Activated T-cell treated with anti-CD3 and anti-CD28 coated beads, Interleukin-2, amount 50 U/mL, for 4 hours (primary cell): ENCODE results near the gene HEXD. TPM values are rescaled to one million over a fixed set of nuclear protein-coding genes. Genes with fewer than 3 reads are reported as not detected.
"Not testable (repeated sequence)": the region's sequence is repeated elsewhere in the genome, so short reads cannot be mapped to it uniquely, and the experiment has no call there.

Experiments
- ATAC-seq, 2 donors: fragments of 200-7000 bp; cut with Tn5 transposase; one replicate each; pipeline ENCODE4 v1.10.0; 2021
- DNase-seq: peaks from one replicate; pipeline ENCODE4 v3.0.0-alpha.2; 2020
- H3K27me3 Mint-ChIP-seq: one replicate; pipeline ENCODE4 v1.8.0; 2021; ENCODE audit warnings: low read depth, mixed read lengths
- H3K36me3 Mint-ChIP-seq: one replicate; pipeline ENCODE4 v1.8.0; 2022; ENCODE audit warnings: mixed read lengths; ENCODE audit not compliant: insufficient read depth
- H3K4me1 Mint-ChIP-seq: one replicate; pipeline ENCODE4 v1.8.0; 2021; ENCODE audit warnings: low read depth, mixed read lengths
- H3K4me3 Mint-ChIP-seq: one replicate; pipeline ENCODE4 v1.8.0; 2021; ENCODE audit warnings: mild to moderate bottlenecking, moderate library complexity, mixed read lengths
- H3K9me3 Mint-ChIP-seq: one replicate; pipeline ENCODE4 v1.8.0; 2021; ENCODE audit warnings: mixed read lengths
- total RNA-seq, 3 donors: library from RNA; stranded (reverse); gene quantifications; one replicate each; pipeline ENCODE4 v1.2.1, GENCODE V29; 2021

Gene HEXD
- total RNA-seq, 3 donors from 2014 or later, result 16.5 to 19.9 (median 19.0) TPM

DNA sequence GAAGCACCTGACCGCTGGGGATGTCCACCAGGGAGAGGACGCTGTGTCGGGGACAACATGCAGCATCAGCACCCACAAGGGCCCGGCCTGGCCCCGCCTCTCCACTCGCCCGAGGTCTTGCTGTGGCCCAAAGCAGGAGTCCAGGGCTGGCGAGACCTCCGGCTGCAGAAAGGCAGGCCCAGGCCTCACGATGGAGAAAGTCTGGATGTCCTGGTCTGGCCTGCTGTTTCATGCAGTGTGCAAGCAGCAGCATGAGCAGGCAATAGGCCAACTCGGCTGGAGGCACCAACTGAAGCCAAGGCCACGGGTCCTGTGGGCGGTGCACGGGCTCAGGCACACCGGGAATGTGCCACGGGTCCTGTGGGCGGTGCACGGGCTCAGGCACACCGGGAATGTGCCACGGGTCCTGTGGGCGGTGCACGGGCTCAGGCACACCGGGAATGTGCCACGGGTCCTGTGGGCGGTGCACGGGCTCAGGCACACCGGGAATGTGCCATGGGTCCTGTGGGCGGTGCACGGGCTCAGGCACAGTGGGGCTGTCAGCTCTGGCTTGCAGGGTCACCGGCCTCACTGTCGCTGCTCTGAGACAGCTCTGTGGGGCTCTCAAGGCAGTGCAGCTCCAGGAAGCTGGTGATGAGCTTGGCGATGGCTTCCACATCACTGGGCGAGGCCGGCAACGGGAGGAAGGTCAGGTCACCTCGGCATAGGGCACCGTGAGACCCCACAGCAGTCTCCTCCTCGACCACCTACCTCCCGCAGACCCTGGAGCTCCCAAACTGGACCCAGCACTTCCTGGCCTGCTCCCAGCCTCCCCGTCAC lies 25.5 kb downstream of the HEXD start:
- no peak for ATAC-seq
- no peaks in the 10 kb centered on the region for H3K27me3 Mint-ChIP-seq
- H3K36me3 Mint-ChIP-seq, result peaks cover 4% of the 10 kb centered on the region
- DNase-seq, result no peak
- peaks cover 16% of the 10 kb centered on the region for H3K4me1 Mint-ChIP-seq
- no peaks in the 10 kb centered on the region for H3K9me3 Mint-ChIP-seq
- H3K4me3 Mint-ChIP-seq, result no peak overlapping the region

DNA sequence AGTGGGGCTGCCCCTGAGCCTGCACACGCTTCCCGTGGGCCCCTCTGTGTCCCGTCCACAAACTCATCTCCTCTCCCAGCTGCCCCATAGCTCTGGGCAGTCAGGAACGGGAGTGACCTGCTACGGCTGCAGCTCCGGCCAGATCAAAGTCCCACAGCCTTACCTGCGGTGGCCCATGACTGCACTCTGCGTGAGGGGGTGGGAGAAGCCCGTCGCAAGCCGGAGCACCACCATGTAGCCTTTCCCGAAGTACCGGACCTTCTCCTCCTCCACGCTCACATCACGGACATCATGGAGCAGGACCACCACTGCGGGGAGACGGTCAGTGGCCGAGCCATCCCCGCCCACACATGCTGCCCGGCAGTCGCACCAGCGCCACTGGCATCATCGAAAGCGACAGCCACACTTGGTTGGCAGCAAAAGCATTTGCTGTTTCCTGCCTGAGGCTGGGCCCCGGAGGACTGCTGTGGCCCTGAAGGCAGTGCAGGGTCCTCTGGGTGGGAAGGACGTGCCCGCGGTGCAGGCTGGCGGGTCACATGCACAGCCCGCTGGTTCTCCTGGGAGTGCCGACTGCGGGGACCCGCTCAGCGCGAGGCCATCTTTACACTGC lies 26.2 kb downstream of the HEXD start:
- ATAC-seq, result no peak
- no peaks in the 10 kb centered on the region for H3K27me3 Mint-ChIP-seq
- peaks cover 4% of the 10 kb centered on the region for H3K36me3 Mint-ChIP-seq
- DNase-seq, result no peak
- H3K4me1 Mint-ChIP-seq, result peaks cover 19% of the 10 kb centered on the region
- no peak overlapping the region for H3K4me3 Mint-ChIP-seq
- H3K9me3 Mint-ChIP-seq, result no peaks in the 10 kb centered on the region

DNA sequence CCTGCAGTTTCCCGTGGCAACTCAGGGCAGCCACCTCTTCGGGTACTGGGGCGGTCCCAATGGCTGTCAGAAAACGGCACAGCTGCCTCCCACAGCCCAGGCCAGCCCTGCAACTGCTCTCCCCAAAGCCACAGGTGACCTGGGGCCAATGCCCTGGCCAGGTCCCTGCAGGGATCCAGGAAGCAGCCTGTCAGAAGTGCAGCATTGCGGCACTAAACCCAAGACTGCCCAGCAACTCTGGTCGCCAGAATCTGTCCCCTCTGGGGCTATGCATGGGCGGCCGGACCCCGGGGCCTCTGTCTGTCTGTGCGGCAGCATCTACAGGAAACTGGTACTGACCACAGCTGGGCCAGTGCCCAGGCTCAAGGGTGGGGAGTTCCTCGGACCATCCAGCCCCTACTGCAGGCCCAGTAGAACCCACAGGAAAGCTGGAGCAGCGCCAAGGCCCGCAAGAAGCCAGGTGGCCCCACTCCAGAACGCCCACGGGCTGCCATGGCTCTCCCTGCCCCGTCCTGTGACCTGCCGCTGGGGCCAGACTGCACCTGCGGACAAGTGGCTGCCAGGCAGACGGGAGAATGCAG lies 26.9 kb downstream of the HEXD start:
- Mint-ChIP-seq H3K4me3 (no peak overlapping the region), H3K27me3 (no peaks in the 10 kb centered on the region), H3K36me3 (peaks cover 4% of the 10 kb centered on the region), H3K4me1 (peaks cover 24% of the 10 kb centered on the region), H3K9me3 (no peaks in the 10 kb centered on the region)
- DNase-seq (no peak), ATAC-seq (no peak)

DNA sequence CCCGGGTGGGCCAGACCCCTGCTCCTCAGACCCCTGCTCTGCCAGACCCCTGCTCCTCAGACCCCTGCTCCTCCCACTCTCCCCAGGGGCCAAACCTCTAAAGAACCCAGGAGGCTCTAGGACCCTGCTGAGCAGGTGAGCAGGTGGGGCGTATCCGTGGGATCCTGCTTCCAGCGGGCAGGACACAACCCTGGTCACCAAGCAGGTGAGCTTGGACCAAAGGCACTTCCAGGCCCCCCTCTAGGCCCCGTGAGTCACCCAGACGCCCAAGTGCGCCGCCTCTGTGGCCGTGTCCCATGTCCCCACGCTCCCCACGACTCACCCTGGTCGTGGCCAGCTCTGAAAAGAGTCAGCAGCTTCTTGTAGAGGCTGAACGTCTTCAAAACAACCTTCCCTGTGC lies 27.4 kb downstream of the HEXD start:
- H3K4me3 Mint-ChIP-seq, result no peak overlapping the region
- peaks cover 4% of the 10 kb centered on the region for H3K36me3 Mint-ChIP-seq
- peaks cover 24% of the 10 kb centered on the region for H3K4me1 Mint-ChIP-seq
- H3K27me3 Mint-ChIP-seq, result no peaks in the 10 kb centered on the region
- ATAC-seq (no peak), DNase-seq (no peak)
- H3K9me3 Mint-ChIP-seq, result no peaks in the 10 kb centered on the region

DNA sequence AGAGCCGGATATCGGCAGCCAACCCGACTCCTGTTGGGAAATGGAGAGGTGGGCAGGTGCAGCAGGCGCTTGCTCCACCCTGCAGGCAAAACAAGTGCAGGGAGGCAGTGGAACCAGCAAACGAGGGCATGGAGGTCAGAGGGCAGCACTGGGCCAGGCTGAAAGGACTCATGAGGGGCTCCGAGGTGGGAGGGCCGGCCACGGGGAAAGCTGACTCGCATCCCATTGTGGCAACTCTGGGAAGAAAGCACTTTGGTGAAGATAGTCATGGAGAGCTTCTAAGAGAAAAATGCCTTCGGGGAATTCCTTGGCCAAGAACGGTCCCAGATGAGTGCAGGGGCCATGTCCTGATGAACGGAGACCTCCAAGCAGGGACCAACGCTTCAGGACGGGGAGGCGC lies 28.0 kb downstream of the HEXD start:
- no peaks in the 10 kb centered on the region for H3K27me3 Mint-ChIP-seq
- no peak for DNase-seq
- peaks cover 28% of the 10 kb centered on the region for H3K4me1 Mint-ChIP-seq
- H3K4me3 Mint-ChIP-seq, result no peak overlapping the region
- H3K9me3 Mint-ChIP-seq, result no peaks in the 10 kb centered on the region
- ATAC-seq, result no peak
- H3K36me3 Mint-ChIP-seq, result peaks cover 4% of the 10 kb centered on the region

DNA sequence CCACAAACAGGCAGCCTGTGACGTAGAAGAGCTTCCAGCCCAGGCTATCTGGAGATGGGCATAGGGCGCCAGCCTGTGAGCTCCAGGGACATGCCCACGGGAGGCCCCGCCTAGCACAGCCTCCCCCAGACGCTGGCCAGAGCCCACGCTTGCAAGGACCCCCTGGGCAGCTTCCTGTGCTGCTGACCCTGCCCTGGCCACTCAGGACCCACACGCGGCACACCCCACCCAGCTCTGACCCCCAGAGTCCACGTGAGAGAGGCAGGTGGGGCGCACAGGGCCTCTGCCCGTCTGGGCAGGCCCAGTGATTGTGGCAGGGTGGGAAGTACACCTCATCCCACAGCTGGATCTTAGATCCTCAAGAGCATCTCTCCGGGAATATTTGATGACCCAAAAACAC lies 28.5 kb downstream of the HEXD start:
- no peak for ATAC-seq
- Mint-ChIP-seq H3K4me1 (peaks cover 33% of the 10 kb centered on the region), H3K27me3 (no peaks in the 10 kb centered on the region), H3K36me3 (peaks cover 4% of the 10 kb centered on the region), H3K4me3 (no peak overlapping the region), H3K9me3 (no peaks in the 10 kb centered on the region)
- no peak for DNase-seq

GRCh38 chr17:82447876-82448275 lies 29.7 kb downstream of the HEXD start:
- Mint-ChIP-seq H3K9me3 (no peaks in the 10 kb centered on the region), H3K4me3 (peak overlapping the region; percentile 46), H3K36me3 (peaks cover 4% of the 10 kb centered on the region)

DNA sequence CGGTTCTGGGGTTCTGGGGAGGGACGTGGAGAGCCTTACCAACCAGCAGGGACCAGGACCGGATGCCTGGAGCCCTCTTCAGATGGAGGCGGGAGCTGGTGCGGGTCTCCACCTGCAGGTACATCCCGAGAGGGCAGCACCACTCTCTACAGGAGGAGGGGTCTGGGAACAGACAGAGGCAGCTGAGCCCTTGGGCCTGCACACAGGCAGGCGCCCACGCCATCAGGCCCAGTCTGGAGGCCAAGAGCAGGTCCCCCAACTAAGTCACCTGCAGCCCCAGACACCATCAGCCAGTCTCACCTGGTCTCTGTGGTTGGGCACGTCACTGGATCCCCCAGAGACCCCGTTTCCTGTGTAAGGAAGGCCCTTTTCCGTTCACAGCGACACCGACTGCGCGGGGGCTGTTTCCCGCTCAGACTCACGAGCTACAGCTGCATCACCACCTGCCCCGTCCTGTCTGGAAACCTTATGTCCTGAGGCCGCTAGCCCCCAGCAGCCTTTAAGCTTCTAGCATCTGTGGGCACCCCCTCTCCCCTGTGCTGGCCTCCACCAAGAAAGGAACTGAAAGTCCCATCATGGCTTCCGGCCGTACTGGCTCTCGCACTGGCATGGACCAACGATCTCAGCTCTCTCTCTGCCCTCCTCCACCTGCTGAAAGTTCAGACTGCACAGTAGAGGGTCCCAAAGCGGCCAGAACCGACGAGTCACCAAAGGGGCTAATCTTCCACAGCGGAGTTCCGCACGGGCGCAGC lies 31.2 kb downstream of the HEXD start:
- Mint-ChIP-seq H3K36me3 (no peaks in the 10 kb centered on the region), H3K4me1 (peaks cover 42% of the 10 kb centered on the region), H3K9me3 (no peaks in the 10 kb centered on the region), H3K4me3 (peak overlapping the region; percentile 94), H3K27me3 (no peaks in the 10 kb centered on the region)
- DNase-seq, result peak; percentile 64
- peak; percentile 50 for ATAC-seq

More at GRCh38 chr17:82447876-82448275, 29.7 kb downstream of the HEXD start:
- ATAC-seq (no peak), DNase-seq (no peak)
- Mint-ChIP-seq H3K27me3 (no peaks in the 10 kb centered on the region), H3K4me1 (peaks cover 42% of the 10 kb centered on the region)

DNA sequence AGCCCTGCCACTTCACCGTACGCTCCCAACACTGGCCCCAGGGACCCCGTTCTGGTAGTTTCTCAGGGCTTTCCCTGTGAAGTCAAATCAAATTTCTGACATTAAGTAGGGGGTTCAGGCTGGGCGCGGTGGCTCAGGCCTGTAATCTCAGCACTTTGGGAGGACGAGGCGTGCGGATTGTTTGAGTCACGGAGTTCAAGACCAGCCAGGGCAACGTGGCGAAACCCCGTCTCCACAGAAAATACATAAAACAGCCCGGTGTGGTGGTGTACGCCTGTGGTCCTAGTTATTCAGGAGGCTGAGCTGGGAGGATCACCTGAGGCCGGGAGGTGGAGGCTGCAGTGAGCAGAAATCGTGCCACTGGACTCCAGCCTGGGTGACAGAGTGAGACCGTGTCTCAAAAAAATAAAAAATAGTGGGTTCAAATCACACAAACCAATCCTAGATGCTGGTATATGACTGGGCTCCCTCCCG lies 31.8 kb downstream of the HEXD start:
- H3K9me3 Mint-ChIP-seq, result no peaks in the 10 kb centered on the region
- peak; percentile 28 to 32 for ATAC-seq
- peak overlapping the region; percentile 94 for H3K4me3 Mint-ChIP-seq
- peak; percentile 37 for DNase-seq
- H3K36me3 Mint-ChIP-seq, result no peaks in the 10 kb centered on the region
- peaks cover 42% of the 10 kb centered on the region for H3K4me1 Mint-ChIP-seq
- no peaks in the 10 kb centered on the region for H3K27me3 Mint-ChIP-seq

GRCh38 chr17:82450357-82451106 lies 32.4 kb downstream of the HEXD start, which contains the start of gene CYBC1:
TSS of gene CYBC1 (minus strand) at chr17:82450752. CDS start at chr17:82449254, 1,498 bp downstream.
- DNase-seq (peak; percentile 96), ATAC-seq (peak; percentile 77 to 81)
- Mint-ChIP-seq H3K36me3 (no peaks in the 10 kb centered on the region), H3K4me3 (peak within 1 kb of the TSS; percentile 94), H3K4me1 (peaks cover 42% of the 10 kb centered on the region), H3K27me3 (no peaks in the 10 kb centered on the region), H3K9me3 (no peaks in the 10 kb centered on the region)

- Mint-ChIP-seq H3K4me1 (peaks cover 40% of the 10 kb centered on the region), H3K9me3 (no peaks in the 10 kb centered on the region), H3K36me3 (no peaks in the 10 kb centered on the region), H3K4me3 (no peak overlapping the region), H3K27me3 (no peaks in the 10 kb centered on the region)
- ATAC-seq, result no peak
- DNase-seq, result no peak
Measured at GRCh38 chr17:82452162-82452561, 34.0 kb downstream of the HEXD start.

GRCh38 chr17:82453151-82453550 lies 35.0 kb downstream of the HEXD start:
- ATAC-seq, DNase-seq, H3K9me3 Mint-ChIP-seq, H3K36me3 Mint-ChIP-seq, H3K4me3 Mint-ChIP-seq, H3K27me3 Mint-ChIP-seq: not testable (repeated sequence)
- H3K4me1 Mint-ChIP-seq, result peaks cover 42% of the 10 kb centered on the region

- not testable (repeated sequence) for H3K9me3 Mint-ChIP-seq, H3K36me3 Mint-ChIP-seq, DNase-seq, ATAC-seq, H3K27me3 Mint-ChIP-seq, H3K4me3 Mint-ChIP-seq
- H3K4me1 Mint-ChIP-seq, result peaks cover 42% of the 10 kb centered on the region
Measured at GRCh38 chr17:82453706-82454105, 35.6 kb downstream of the HEXD start.
